Kidney capillary endothelial cell (primary cell): ENCODE results near the gene CSTA.

Source experiments
- DNase-seq: peaks from one replicate; pipeline ENCODE4 v3.0.0-alpha.2; 2018; ENCODE audit warnings: low spot score

CSTA gene

GRCh38 chr3:122322095-122323075 is 2.7 kb upstream of the CSTA start:
- DNase-seq, result no peak

- no peak for DNase-seq
Observed at GRCh38 chr3:122325769-122326168, 721 bp downstream of the CSTA start.

- no peak for DNase-seq
Observed at GRCh38 chr3:122331886-122332285, 6.8 kb downstream of the CSTA start.

- DNase-seq, result no peak
Observed at GRCh38 chr3:122332551-122332950, 7.5 kb downstream of the CSTA start.

- DNase-seq, result no peak
Observed at GRCh38 chr3:122342803-122343202, 17.8 kb downstream of the CSTA start.

GRCh38 chr3:122343654-122344053 is 18.6 kb downstream of the CSTA start:
- DNase-seq, result no peak

GRCh38 chr3:122349171-122349570 is 24.1 kb downstream of the CSTA start:
- DNase-seq, result no peak

- DNase-seq, result no peak
Observed at GRCh38 chr3:122350814-122351418, 25.9 kb downstream of the CSTA start.

GRCh38 chr3:122351612-122352011 is 26.6 kb downstream of the CSTA start:
- DNase-seq, result no peak

- no peak for DNase-seq
Observed at GRCh38 chr3:122353215-122353614, 28.2 kb downstream of the CSTA start.

GRCh38 chr3:122353893-122354401 is 28.9 kb downstream of the CSTA start:
- DNase-seq, result no peak

GRCh38 chr3:122355612-122356011 is 30.6 kb downstream of the CSTA start:
- no peak for DNase-seq

GRCh38 chr3:122356402-122356801 is 31.4 kb downstream of the CSTA start:
- DNase-seq, result no peak

- no peak for DNase-seq
Observed at GRCh38 chr3:122357828-122358702, 33.0 kb downstream of the CSTA start.

- no peak for DNase-seq
Observed at GRCh38 chr3:122358703-122359032, 33.6 kb downstream of the CSTA start.

GRCh38 chr3:122362026-122362425 is 37.0 kb downstream of the CSTA start:
- DNase-seq, result no peak

- no peak for DNase-seq
Observed at GRCh38 chr3:122364490-122364889, 39.4 kb downstream of the CSTA start.

GRCh38 chr3:122365073-122365472 is 40.0 kb downstream of the CSTA start:
- DNase-seq, result no peak

- DNase-seq, result peak; percentile 38
Observed at GRCh38 chr3:122365582-122366378, 40.7 kb downstream of the CSTA start.

- no peak for DNase-seq
Observed at GRCh38 chr3:122366379-122366749, 41.3 kb downstream of the CSTA start.

- no peak for DNase-seq
Observed at GRCh38 chr3:122374034-122374433, 49.0 kb downstream of the CSTA start.

- no peak for DNase-seq
Observed at GRCh38 chr3:122377975-122378374, 52.9 kb downstream of the CSTA start.
